Effector CD8-positive, alpha-beta T cell (primary cell): ENCODE measurements around the gene PCDHGC4.

Source experiments
- DNase-seq: peaks from one replicate; lab custom pipeline; 2025; lab: John Stamatoyannopoulos, UW

Gene PCDHGC4

DNA sequence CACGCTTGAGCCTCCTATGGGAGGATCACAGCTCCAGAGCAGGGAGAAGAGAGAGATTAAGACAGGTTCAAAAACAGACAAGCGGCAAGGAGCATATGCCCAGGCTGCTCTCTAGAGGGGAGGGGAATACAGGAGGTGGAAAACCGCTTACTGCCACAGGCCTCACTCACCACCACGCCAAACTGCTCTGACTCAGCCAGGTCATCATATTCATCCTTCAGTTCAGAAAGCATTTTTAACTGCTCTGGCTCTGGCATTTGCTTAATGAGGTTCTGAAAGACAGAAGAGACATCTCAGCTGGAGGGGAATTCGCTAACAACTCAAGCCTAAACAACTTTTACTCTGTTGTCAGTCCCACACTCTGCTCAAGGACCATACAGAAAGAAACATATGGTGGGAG is 44.2 kb downstream of the PCDHGC4 start:
- no peak for DNase-seq

DNA sequence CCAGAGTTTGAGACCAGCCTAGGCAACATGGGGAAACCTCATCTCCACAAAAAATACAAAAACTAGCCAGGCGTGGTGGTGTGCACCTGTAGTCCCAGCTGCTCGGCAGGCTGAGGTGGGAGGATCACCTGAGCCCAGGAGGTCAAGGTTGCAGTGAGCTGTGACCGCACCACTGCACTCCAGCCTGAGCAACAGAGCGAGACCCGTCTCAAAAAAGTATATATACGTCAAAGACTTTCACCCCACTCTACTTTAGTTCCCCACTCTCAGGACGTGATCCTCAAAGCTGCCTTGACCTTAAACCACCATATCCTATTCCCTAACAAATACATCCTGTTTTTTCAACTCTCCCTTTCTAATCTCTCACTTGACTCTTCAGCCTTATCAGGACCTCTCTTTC is 45.0 kb downstream of the PCDHGC4 start:
- DNase-seq = no peak

DNA sequence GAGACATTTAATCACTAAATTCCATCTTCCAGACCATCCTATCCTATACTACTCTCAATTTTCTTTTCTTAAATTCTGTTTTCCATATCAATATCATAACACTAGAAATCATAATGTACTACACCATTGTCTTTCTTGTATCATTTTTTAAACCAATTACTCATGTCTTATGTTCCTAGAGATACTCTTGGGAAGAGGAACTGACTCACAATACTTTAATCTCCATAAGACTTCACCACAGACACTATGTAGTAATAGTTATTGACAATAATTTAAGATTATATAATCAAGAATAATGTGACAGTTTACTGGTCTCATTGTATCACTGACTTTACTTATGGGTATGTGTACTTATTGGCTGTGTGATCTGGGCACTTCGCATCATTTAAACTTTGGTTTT is 47.9 kb downstream of the PCDHGC4 start:
- DNase-seq = no peak

DNA sequence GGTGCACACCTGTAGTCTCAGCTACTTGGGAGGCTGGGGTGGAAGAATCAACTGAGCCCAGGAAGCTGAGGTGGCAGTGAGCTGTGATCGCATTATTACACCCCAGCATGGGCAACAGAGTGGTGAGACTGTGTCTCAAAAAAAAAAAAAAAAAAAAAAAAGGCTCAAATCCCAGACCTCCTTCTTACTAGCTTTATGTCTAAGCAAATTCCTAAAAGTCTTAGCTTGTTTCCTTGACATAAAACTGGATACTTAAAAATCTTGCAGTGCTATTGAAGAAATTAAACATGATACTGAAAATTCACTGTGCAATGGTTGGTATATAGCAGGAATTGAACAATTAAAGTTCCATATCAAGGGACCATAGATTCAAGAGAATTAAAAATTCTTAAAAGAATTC is 49.1 kb downstream of the PCDHGC4 start:
- no peak for DNase-seq

DNA sequence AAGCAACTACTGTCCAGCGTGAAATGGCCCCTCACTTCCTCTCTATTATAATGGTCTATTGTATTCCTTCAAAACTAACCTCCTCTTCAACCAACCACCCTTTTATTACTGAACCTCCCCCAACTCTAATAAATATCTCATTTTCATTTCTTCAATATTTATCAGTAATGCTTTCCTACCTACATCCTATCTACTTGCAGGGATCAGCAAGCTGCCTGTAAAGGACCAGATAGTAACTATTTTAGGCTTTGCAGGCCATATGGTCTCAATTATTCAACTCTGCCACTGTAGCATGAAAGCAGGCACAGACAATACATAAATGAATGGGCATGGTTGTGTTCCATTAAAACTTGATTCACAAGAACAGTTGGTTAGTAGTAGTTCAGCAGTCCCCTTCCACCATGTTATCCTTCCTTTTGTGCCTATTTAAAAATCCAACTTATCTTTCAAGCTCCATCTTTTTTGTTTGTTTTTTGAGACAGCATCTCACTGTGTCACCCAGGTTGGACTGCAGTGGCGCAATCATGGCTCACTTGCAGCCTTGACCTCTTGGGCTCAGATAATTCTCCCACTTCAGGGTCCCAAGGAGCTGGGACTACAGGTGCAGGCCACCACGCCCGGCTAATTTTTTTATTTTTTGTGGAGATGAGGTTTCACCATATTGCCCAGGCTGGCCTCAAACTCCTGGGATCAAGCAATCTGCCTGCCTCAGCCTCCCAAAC is 49.8 kb downstream of the PCDHGC4 start:
- no peak for DNase-seq
